ENCODE data around the gene KLHL40. TPM values are rescaled to one million over a fixed set of nuclear protein-coding genes. Genes with fewer than 3 reads are reported as not detected.

The KLHL40 gene
- polyA plus RNA-seq, 1 donor from 2014 or later = not detected

- TF ChIP-seq CTCF (IDR thresholded peaks at IDR 0.05; ENCODE audit: poor library complexity, severe bottlenecking) (no peak), MXI1 (conservative IDR thresholded peaks at IDR 0.05; ENCODE audit: poor library complexity, severe bottlenecking) (no peak), RAD21 (conservative IDR thresholded peaks at IDR 0.05) (no peak)
Observed at GRCh38 chr3:42667096-42667522, 18.2 kb upstream of the KLHL40 start (continued).

GRCh38 chr3:42667523-42668412 lies 17.6 kb upstream of the KLHL40 start:
- H2AFZ ChIP-seq (ENCODE audit: low read depth, low read length) = no peak overlapping the region
- H3K9me3 ChIP-seq (ENCODE audit: low read length) = no peaks in the 10 kb centered on the region
- no peaks in the 10 kb centered on the region for H3K27me3 ChIP-seq (ENCODE audit: insufficient read depth, low read depth, low read length)
- H3K79me2 ChIP-seq (replicated peaks; ENCODE audit: insufficient read depth, low read length) = no peaks in the 10 kb centered on the region
- no peak overlapping the region for H3K9ac ChIP-seq (ENCODE audit: low read length)
- H4K20me1 ChIP-seq (ENCODE audit: insufficient read depth) = no peaks in the 10 kb centered on the region
- no peak overlapping the region for H3K4me3 ChIP-seq (ENCODE audit: low read length)
- no peaks in the 10 kb centered on the region for H3K9me2 ChIP-seq (ENCODE audit: insufficient read depth, low read length)
- H3F3A ChIP-seq (ENCODE audit: insufficient read depth, low read length, poor library complexity, severe bottlenecking) = no peaks in the 10 kb centered on the region
- no peak overlapping the region for H3K27ac ChIP-seq (ENCODE audit: low read length)
- H3K36me3 ChIP-seq (ENCODE audit: insufficient read depth, low read length) = no peaks in the 10 kb centered on the region
- TF ChIP-seq CTCF (IDR thresholded peaks at IDR 0.05; ENCODE audit: poor library complexity, severe bottlenecking) = no peak
- TF ChIP-seq MXI1 (conservative IDR thresholded peaks at IDR 0.05; ENCODE audit: poor library complexity, severe bottlenecking) = no peak
- TF ChIP-seq POLR2AphosphoS5 (IDR thresholded peaks at IDR 0.05) = no peak
- no peak for TF ChIP-seq REST (IDR thresholded peaks at IDR 0.05; ENCODE audit: borderline replicate concordance)
- TF ChIP-seq EP300 (conservative IDR thresholded peaks at IDR 0.05; ENCODE audit: poor library complexity, severe bottlenecking) = no peak
- no peak for TF ChIP-seq TAF1 (IDR thresholded peaks at IDR 0.05; ENCODE audit: low read depth)
- TF ChIP-seq EZH2 (IDR thresholded peaks at IDR 0.05; ENCODE audit: borderline replicate concordance, insufficient read depth, low read length, poor library complexity, severe bottlenecking) = no peak
- no peak for TF ChIP-seq RAD21 (conservative IDR thresholded peaks at IDR 0.05)
- no peak for TF ChIP-seq SMC3 (conservative IDR thresholded peaks at IDR 0.05; ENCODE audit: poor library complexity)
- no peak overlapping the region for H3K4me2 ChIP-seq (ENCODE audit: low read length)
